GM23248 (cell line): ENCODE measurements around the gene MMP28.

Experiments used
- EZH2 ChIP-seq: fragments of 200-600 bp; sonication (generic); IDR thresholded peaks from 2 replicates; pipeline ENCODE4 v1.6.1; 2018; ENCODE audit warnings: antibody characterized with exemption, mild to moderate bottlenecking; ENCODE audit not compliant: insufficient read depth, poor library complexity, severe bottlenecking
- EZH2phosphoT487 ChIP-seq: fragments of 200-600 bp; sonication (generic); IDR thresholded peaks from 2 replicates; pipeline ENCODE4 v1.6.1; 2018; ENCODE audit warnings: antibody characterized with exemption, moderate library complexity, mild to moderate bottlenecking, low read depth; ENCODE audit not compliant: insufficient read depth

GRCh38 chr17:35793257-35793656 is 2.2 kb downstream of the MMP28 start:
- TF ChIP-seq EZH2: no peak
- TF ChIP-seq EZH2phosphoT487: no peak
